H9 (cell line): ENCODE results near the gene JAKMIP3. TPM values are rescaled to one million over a fixed set of nuclear protein-coding genes. Genes with fewer than 3 reads are reported as not detected.

Source experiments
- DNase-seq: peaks from one replicate; pipeline ENCODE4 v3.0.0-alpha.2; 2017
- H2AFZ ChIP-seq: one replicate; pipeline ENCODE4 v1.6.1; 2013; ENCODE audit warnings: mild to moderate bottlenecking, low read length, control low read depth, moderate library complexity
- H2AK5ac ChIP-seq: 2 replicates; pipeline ENCODE4 v1.6.1; 2013; ENCODE audit warnings: low read length, control low read depth, mixed read lengths; ENCODE audit not compliant: insufficient read length
- H2BK120ac ChIP-seq: one replicate; pipeline ENCODE4 v1.6.1; 2013; ENCODE audit warnings: low read depth, mild to moderate bottlenecking, low read length, control low read depth, inconsistent platforms; ENCODE audit not compliant: poor library complexity, severe bottlenecking
- H2BK12ac ChIP-seq: 2 replicates; pipeline ENCODE4 v1.6.1; 2013; ENCODE audit warnings: low read length, control low read depth, mixed read lengths, low read depth; ENCODE audit not compliant: insufficient read length
- H2BK15ac ChIP-seq: 2 replicates; pipeline ENCODE4 v1.6.1; 2013; ENCODE audit warnings: low read depth, low read length, control low read depth
- H2BK20ac ChIP-seq: one replicate; pipeline ENCODE4 v1.6.1; 2013; ENCODE audit warnings: low read depth, mild to moderate bottlenecking, low read length, control low read depth, inconsistent platforms; ENCODE audit not compliant: poor library complexity, severe bottlenecking
- H2BK5ac ChIP-seq: 2 replicates; pipeline ENCODE4 v1.6.1; 2013; ENCODE audit warnings: low read length, control low read depth, mixed read lengths; ENCODE audit not compliant: insufficient read length
- H3K14ac ChIP-seq: 2 replicates; pipeline ENCODE4 v1.6.1; 2013; ENCODE audit warnings: low read length, control low read depth; ENCODE audit not compliant: insufficient read depth
- H3K18ac ChIP-seq: 2 replicates; pipeline ENCODE4 v1.6.1; 2013; ENCODE audit warnings: low read depth, mild to moderate bottlenecking, mixed read lengths, low read length, control low read depth; ENCODE audit not compliant: insufficient read length
- H3K23ac ChIP-seq: 2 replicates; pipeline ENCODE4 v1.6.1; 2013; ENCODE audit warnings: low read length, control low read depth, mixed read lengths, low read depth; ENCODE audit not compliant: insufficient read length
- H3K23me2 ChIP-seq: 2 replicates; pipeline ENCODE4 v1.6.1; 2013; ENCODE audit warnings: low read depth, mild to moderate bottlenecking, mixed read lengths, low read length, control low read depth; ENCODE audit not compliant: insufficient read length, poor library complexity, severe bottlenecking
- H3K27ac ChIP-seq: 2 replicates; pipeline ENCODE4 v1.5.1; 2013; ENCODE audit warnings: low read length, control low read depth, mixed read lengths, low read depth; ENCODE audit not compliant: insufficient read length
- H3K27me3 ChIP-seq: 2 replicates; pipeline ENCODE4 v1.6.1; 2013; ENCODE audit warnings: low read length, control low read depth, inconsistent platforms; ENCODE audit not compliant: insufficient read depth
- H3K4ac ChIP-seq: 2 replicates; pipeline ENCODE4 v1.6.1; 2013; ENCODE audit warnings: low read depth, mild to moderate bottlenecking, control low read depth, inconsistent platforms, low read length, moderate library complexity
- H3K4me1 ChIP-seq: 2 replicates; pipeline ENCODE4 v1.6.1; 2013; ENCODE audit warnings: low read length, control low read depth, inconsistent platforms; ENCODE audit not compliant: insufficient read depth
- H3K4me2 ChIP-seq: 2 replicates; pipeline ENCODE4 v1.6.1; 2013; ENCODE audit warnings: low read length, control low read depth, mixed read lengths; ENCODE audit not compliant: insufficient read length, insufficient read depth
- H3K56ac ChIP-seq: 2 replicates; pipeline ENCODE4 v1.6.1; 2013; ENCODE audit warnings: low read depth, mild to moderate bottlenecking, mixed read lengths, low read length, control low read depth; ENCODE audit not compliant: insufficient read length
- H3K79me1 ChIP-seq: 2 replicates; pipeline ENCODE4 v1.6.1; 2013; ENCODE audit warnings: low read depth, mild to moderate bottlenecking, moderate library complexity, low read length, control low read depth, inconsistent platforms; ENCODE audit not compliant: insufficient read depth, poor library complexity, severe bottlenecking
- H3K79me2 ChIP-seq: 2 replicates; pipeline ENCODE4 v1.6.1; 2013; ENCODE audit warnings: low read length, control low read depth, inconsistent platforms; ENCODE audit not compliant: insufficient read depth
- H3K9ac ChIP-seq: 2 replicates; pipeline ENCODE4 v1.6.1; 2013; ENCODE audit warnings: low read length, control low read depth, mixed read lengths; ENCODE audit not compliant: insufficient read length; ENCODE audit errors: extremely low read depth
- H3K9me3 ChIP-seq: one replicate; pipeline ENCODE4 v1.6.1; 2013; ENCODE audit warnings: low read depth, low read length, inconsistent platforms; ENCODE audit not compliant: control insufficient read depth
- H3T11ph ChIP-seq: one replicate; pipeline ENCODE4 v1.6.1; 2013; ENCODE audit warnings: mild to moderate bottlenecking, low read length, control low read depth, inconsistent platforms
- H4K20me1 ChIP-seq: one replicate; pipeline ENCODE4 v1.6.1; 2013; ENCODE audit not compliant: control insufficient read depth, insufficient read length, insufficient read depth
- H4K5ac ChIP-seq: 2 replicates; pipeline ENCODE4 v1.6.1; 2013; ENCODE audit warnings: low read depth, mild to moderate bottlenecking, mixed read lengths, low read length, control low read depth; ENCODE audit not compliant: insufficient read length
- H4K8ac ChIP-seq: replicated peaks from 2 replicates; pipeline ENCODE4 v1.6.1; 2013; ENCODE audit warnings: low read length, control low read depth, mixed read lengths, low read depth; ENCODE audit not compliant: insufficient read length
- H4K91ac ChIP-seq: 2 replicates; pipeline ENCODE4 v1.6.1; 2013; ENCODE audit warnings: low read depth, mild to moderate bottlenecking, moderate library complexity, mixed read lengths, low read length, control low read depth; ENCODE audit not compliant: insufficient read length
- H3K27ac Mint-ChIP-seq, 3 experiments: 2 replicates in 2 of 3; 3 replicates in 1 of 3; pipeline ENCODE4 v1.8.0; 2020 to 2021; ENCODE audit warnings: mixed read lengths in 3 of 3, mild to moderate bottlenecking in 1 of 3, moderate library complexity in 1 of 3
- H3K27me3 Mint-ChIP-seq: 2 replicates; pipeline ENCODE4 v1.8.0; 2021; ENCODE audit warnings: low read depth, mild to moderate bottlenecking, moderate library complexity, mixed read lengths
- H3K36me3 Mint-ChIP-seq, 3 experiments: 2 replicates in 2 of 3; 3 replicates in 1 of 3; pipeline ENCODE4 v1.8.0; 2020 to 2021; ENCODE audit warnings: low read depth in 3 of 3, mixed read lengths in 3 of 3; ENCODE audit not compliant: insufficient read depth in 1 of 3
- H3K4me1 Mint-ChIP-seq, 2 experiments: 2 replicates each; pipeline ENCODE4 v1.8.0; 2020; ENCODE audit warnings: mixed read lengths in 2 of 2
- H3K4me3 Mint-ChIP-seq, 2 experiments: 2 replicates in 1 of 2; 3 replicates in 1 of 2; pipeline ENCODE4 v1.8.0; 2020 to 2021; ENCODE audit warnings: mild to moderate bottlenecking in 2 of 2, mixed read lengths in 2 of 2, moderate library complexity in 1 of 2
- H3K9me3 Mint-ChIP-seq, 2 experiments: 2 replicates in 1 of 2; 3 replicates in 1 of 2; pipeline ENCODE4 v1.8.0; 2020; ENCODE audit warnings: mild to moderate bottlenecking in 2 of 2, mixed read lengths in 2 of 2, moderate library complexity in 1 of 2
- CTCF ChIP-seq: fragments of 200-600 bp; sonication (generic); conservative IDR thresholded peaks from 3 replicates; pipeline ENCODE4 v1.8.0; 2021; ENCODE audit warnings: antibody characterized with exemption, mild to moderate bottlenecking
- WGBS: extraction: QIAGEN DNeasy Blood & Tissue Kit; methylation state at CpG from one replicate; pipeline ENCODE4 v1.1.7; 2013; ENCODE audit warnings: missing lambda C conversion rate, low lambda C conversion rate, mixed read lengths; ENCODE audit not compliant: insufficient read length; ENCODE audit errors: extremely low coverage; 5-methylcytosine and 5-hydroxymethylcytosine counted together
- total RNA-seq: library from RNA; stranded (reverse); gene quantifications from 2 replicates; pipeline ENCODE4 v1.2.1, GENCODE V29; 2021

The JAKMIP3 gene
- total RNA-seq, 1 experiment from 2014 or later = 0.50 TPM

GRCh38 chr10:132075909-132076577 lies 10.3 kb downstream of the JAKMIP3 start:
- Mint-ChIP-seq H3K36me3 (no peaks in the 10 kb centered on the region), H3K27ac (no peak overlapping the region; a peak in 1 of 7 replicates), H3K27me3 (peaks cover 3% of the 10 kb centered on the region; the same call in 1 of the 2 replicates), H3K4me1 (peaks cover 17 to 21% of the 10 kb centered on the region in 2 experiments), H3K4me3 (no peak overlapping the region), H3K9me3 (peaks cover 0 to 3% of the 10 kb centered on the region in 2 experiments; a peak in 2 of 5 replicates)
- H4K8ac ChIP-seq = no peak overlapping the region
- no peak overlapping the region for H2AK5ac ChIP-seq
- no peak overlapping the region for H2BK120ac ChIP-seq
- no peak overlapping the region for H3K27ac ChIP-seq
- no peaks in the 10 kb centered on the region for H3K23me2 ChIP-seq
- no peak overlapping the region for H2BK15ac ChIP-seq
- H3T11ph ChIP-seq = no peak overlapping the region
- no peaks in the 10 kb centered on the region for H3K79me1 ChIP-seq
- no peak overlapping the region for H2BK5ac ChIP-seq
- no peak for DNase-seq
- no peaks in the 10 kb centered on the region for H3K79me2 ChIP-seq
- H3K27me3 ChIP-seq = no peaks in the 10 kb centered on the region
- no peak overlapping the region for H3K9ac ChIP-seq
- H2BK12ac ChIP-seq = no peak overlapping the region
- no peak overlapping the region for H3K4ac ChIP-seq
- H3K56ac ChIP-seq = no peak overlapping the region
- H4K91ac ChIP-seq = no peak overlapping the region
- no peak overlapping the region for H4K5ac ChIP-seq
- H2BK20ac ChIP-seq = no peak overlapping the region
- no peak overlapping the region for H3K18ac ChIP-seq
- no peaks in the 10 kb centered on the region for H4K20me1 ChIP-seq
- H3K4me1 ChIP-seq = no peaks in the 10 kb centered on the region; the same call in 1 of the 2 replicates
- H3K14ac ChIP-seq = no peak overlapping the region
- no peak overlapping the region for H3K23ac ChIP-seq
- TF ChIP-seq CTCF = no peak
- no peak overlapping the region for H2AFZ ChIP-seq
- H3K4me2 ChIP-seq = no peak overlapping the region
- no CpG with 5 or more reads among the region's 17 CpGs for WGBS
- no peaks in the 10 kb centered on the region for H3K9me3 ChIP-seq
